ENCODE results near the gene ALG8. TPM values are rescaled to one million over a fixed set of nuclear protein-coding genes. Genes with fewer than 3 reads are reported as not detected.

ALG8 gene
- total RNA-seq, 1 experiment from 2014 or later, result 97.0 TPM

DNA sequence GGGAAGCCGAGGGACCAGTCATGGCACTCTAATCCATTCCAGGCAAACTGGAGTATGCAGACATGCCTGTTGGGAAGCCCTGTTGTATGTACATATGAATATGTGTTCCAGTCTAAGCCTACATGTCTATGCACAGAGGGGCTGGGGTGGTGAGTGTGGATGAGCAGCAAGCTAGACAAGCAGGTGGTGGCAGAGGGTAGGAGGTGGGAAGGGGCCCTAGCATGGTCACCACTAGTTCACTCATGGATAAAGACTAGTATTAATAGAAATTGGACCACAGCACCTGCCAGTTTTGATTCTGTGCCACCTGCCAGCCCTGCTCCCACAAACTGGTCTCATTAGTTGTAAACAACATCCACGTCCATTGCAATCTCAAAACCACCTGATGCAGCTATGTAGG, 74.2 kb downstream of the ALG8 start:
- Histone ChIP-seq H3K36me3 (ENCODE audit: control insufficient read depth, insufficient read depth, low read length) (peaks cover 5% of the 10 kb centered on the region), H3K4me3 (ENCODE audit: low read depth in 2 of 2, low read length in 2 of 2) (no peak overlapping the region), H3K4me1 (ENCODE audit: control insufficient read depth, insufficient read depth, low read length) (peaks cover 27% of the 10 kb centered on the region), H3K9me3 (ENCODE audit: control insufficient read depth, insufficient read depth, low read depth, low read length) (no peaks in the 10 kb centered on the region), H3K27ac (ENCODE audit: low read length) (no peak overlapping the region), H3K27me3 (ENCODE audit: control insufficient read depth, insufficient read depth, low read length) (no peaks in the 10 kb centered on the region)
- TF ChIP-seq SIN3A (IDR thresholded peaks at IDR 0.05; ENCODE audit: borderline replicate concordance, insufficient read depth, low read depth, low read length) (no peak), TCF7L2 (IDR thresholded peaks at IDR 0.05; ENCODE audit: low read depth, low read length) (no peak), POLR2AphosphoS5 (IDR thresholded peaks at IDR 0.05; ENCODE audit: low read depth, low read length) (no peak)
- TF ChIP-seq, protein P1, sequence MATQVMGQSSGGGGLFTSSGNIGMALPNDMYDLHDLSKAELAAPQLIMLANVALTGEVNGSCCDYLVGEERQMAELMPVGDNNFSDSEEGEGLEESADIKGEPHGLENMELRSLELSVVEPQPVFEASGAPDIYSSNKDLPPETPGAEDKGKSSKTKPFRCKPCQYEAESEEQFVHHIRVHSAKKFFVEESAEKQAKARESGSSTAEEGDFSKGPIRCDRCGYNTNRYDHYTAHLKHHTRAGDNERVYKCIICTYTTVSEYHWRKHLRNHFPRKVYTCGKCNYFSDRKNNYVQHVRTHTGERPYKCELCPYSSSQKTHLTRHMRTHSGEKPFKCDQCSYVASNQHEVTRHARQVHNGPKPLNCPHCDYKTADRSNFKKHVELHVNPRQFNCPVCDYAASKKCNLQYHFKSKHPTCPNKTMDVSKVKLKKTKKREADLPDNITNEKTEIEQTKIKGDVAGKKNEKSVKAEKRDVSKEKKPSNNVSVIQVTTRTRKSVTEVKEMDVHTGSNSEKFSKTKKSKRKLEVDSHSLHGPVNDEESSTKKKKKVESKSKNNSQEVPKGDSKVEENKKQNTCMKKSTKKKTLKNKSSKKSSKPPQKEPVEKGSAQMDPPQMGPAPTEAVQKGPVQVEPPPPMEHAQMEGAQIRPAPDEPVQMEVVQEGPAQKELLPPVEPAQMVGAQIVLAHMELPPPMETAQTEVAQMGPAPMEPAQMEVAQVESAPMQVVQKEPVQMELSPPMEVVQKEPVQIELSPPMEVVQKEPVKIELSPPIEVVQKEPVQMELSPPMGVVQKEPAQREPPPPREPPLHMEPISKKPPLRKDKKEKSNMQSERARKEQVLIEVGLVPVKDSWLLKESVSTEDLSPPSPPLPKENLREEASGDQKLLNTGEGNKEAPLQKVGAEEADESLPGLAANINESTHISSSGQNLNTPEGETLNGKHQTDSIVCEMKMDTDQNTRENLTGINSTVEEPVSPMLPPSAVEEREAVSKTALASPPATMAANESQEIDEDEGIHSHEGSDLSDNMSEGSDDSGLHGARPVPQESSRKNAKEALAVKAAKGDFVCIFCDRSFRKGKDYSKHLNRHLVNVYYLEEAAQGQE (IDR thresholded peaks at IDR 0.05; ENCODE audit: insufficient read depth in 1 of 2, low read depth in 2 of 2, low read length in 1 of 2), result no peak
- TF ChIP-seq, protein P2, sequence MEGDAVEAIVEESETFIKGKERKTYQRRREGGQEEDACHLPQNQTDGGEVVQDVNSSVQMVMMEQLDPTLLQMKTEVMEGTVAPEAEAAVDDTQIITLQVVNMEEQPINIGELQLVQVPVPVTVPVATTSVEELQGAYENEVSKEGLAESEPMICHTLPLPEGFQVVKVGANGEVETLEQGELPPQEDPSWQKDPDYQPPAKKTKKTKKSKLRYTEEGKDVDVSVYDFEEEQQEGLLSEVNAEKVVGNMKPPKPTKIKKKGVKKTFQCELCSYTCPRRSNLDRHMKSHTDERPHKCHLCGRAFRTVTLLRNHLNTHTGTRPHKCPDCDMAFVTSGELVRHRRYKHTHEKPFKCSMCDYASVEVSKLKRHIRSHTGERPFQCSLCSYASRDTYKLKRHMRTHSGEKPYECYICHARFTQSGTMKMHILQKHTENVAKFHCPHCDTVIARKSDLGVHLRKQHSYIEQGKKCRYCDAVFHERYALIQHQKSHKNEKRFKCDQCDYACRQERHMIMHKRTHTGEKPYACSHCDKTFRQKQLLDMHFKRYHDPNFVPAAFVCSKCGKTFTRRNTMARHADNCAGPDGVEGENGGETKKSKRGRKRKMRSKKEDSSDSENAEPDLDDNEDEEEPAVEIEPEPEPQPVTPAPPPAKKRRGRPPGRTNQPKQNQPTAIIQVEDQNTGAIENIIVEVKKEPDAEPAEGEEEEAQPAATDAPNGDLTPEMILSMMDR (IDR thresholded peaks at IDR 0.05), result no peak
- ChIA-PET CTCF (no interaction called here), POLR2A (no interaction called here)
- in situ Hi-C loops (cut with HindIII; ENCODE audit: low pct_unique_long_range_greater_than_20kb, low sequenced_read_pairs) (no loop called here), intact Hi-C loops (cut with micrococcal nuclease; ENCODE audit: unreplicated experiment) (no loop called here)
- DNase-seq (ENCODE audit: low read depth, low spot score) (no peak), ATAC-seq (no peak)
- no TSS peak for BruUV-seq (replicated peaks)

DNA sequence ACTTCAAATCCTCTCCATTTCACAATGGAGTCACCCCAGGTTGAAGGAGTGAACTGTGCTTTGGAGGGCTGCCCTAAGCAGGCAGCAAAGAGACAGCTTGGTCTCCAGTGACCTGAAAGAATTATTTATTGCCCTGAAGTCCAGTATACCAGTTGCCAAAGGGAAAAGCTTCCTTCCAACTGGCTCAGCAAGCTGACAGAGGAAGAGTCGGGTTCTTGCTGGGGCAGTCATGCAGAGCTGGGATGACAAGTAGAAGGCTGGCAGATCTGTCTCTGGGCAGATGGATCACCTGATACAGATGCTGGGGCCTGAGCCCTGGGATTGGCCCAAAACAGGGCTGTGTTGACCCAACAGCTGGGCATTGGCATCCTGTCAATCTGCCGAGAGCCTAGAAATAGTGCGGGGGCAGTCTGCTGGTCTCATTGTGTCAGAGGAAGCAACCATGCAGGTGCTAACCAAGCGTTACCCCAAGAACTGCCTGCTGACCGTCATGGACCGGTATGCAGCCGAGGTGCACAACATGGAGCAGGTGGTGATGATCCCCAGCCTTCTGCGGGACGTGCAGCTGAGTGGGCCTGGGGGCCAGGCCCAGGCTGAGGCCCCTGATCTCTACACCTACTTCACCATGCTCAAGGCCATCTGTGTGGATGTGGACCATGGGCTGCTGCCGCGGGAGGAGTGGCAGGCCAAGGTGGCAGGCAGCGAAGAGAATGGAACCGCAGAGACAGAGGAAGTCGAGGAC, 75.8 kb downstream of the ALG8 start, which contains the start of gene THRSP:
Gene THRSP (plus strand): TSS at position 422 of the 742 bp plus-strand sequence. CDS start 21 bp downstream, at position 443.
- Histone ChIP-seq H3K27me3 (ENCODE audit: control insufficient read depth, insufficient read depth, low read length) (no peaks in the 10 kb centered on the region), H3K4me1 (ENCODE audit: control insufficient read depth, insufficient read depth, low read length) (peaks cover 20% of the 10 kb centered on the region), H3K9me3 (ENCODE audit: control insufficient read depth, insufficient read depth, low read depth, low read length) (no peaks in the 10 kb centered on the region), H3K27ac (ENCODE audit: low read length) (peak within 1 kb of the TSS; percentile 53; the same call in 1 of the 2 replicates), H3K36me3 (ENCODE audit: control insufficient read depth, insufficient read depth, low read length) (no peaks in the 10 kb centered on the region), H3K4me3 (ENCODE audit: low read depth in 2 of 2, low read length in 2 of 2) (no peak within 1 kb of the TSS)
- in situ Hi-C loops (cut with HindIII; ENCODE audit: low pct_unique_long_range_greater_than_20kb, low sequenced_read_pairs) (no loop called here), intact Hi-C loops (cut with micrococcal nuclease; ENCODE audit: unreplicated experiment) (no loop called here)
- ATAC-seq, result no peak
- DNase-seq (ENCODE audit: low read depth, low spot score), result no peak
- TF ChIP-seq, protein P1 (IDR thresholded peaks at IDR 0.05; ENCODE audit: insufficient read depth in 1 of 2, low read depth in 2 of 2, low read length in 1 of 2), result no peak
- TF ChIP-seq TCF7L2 (IDR thresholded peaks at IDR 0.05; ENCODE audit: low read depth, low read length) (no peak), SIN3A (IDR thresholded peaks at IDR 0.05; ENCODE audit: borderline replicate concordance, insufficient read depth, low read depth, low read length) (no peak), POLR2AphosphoS5 (IDR thresholded peaks at IDR 0.05; ENCODE audit: low read depth, low read length) (no peak)
- TF ChIP-seq, protein P2 (IDR thresholded peaks at IDR 0.05), result no peak
- ChIA-PET CTCF (no interaction called here), POLR2A (no interaction called here)
- no TSS peak for BruUV-seq (replicated peaks)

All from Panc1 (cell line).